Thoracic aorta (tissue), 2 donors: Measurements from ENCODE around the gene MYADML2. TPM values are rescaled to one million over a fixed set of nuclear protein-coding genes. Genes with fewer than 3 reads are reported as not detected.

Experiments used
- ATAC-seq: fragments of 150-250 bp; one replicate; pipeline ENCODE4 v1.8.0; 2017; ENCODE audit warnings: low read depth; ENCODE audit not compliant: insufficient number of reproducible peaks, low FRiP score
- DNase-seq: peaks from one replicate; pipeline ENCODE4 v3.0.0-alpha.2; 2020; ENCODE audit warnings: low spot score
- H3K27ac ChIP-seq, 2 donors: fragments of 200-600 bp; sonication (generic); 1 replicate in 1 of 2; 2 replicates in 1 of 2; pipeline ENCODE4 v1.5.1; 2016; ENCODE audit warnings: mild to moderate bottlenecking in 2 of 2, moderate library complexity in 2 of 2
- H3K27me3 ChIP-seq: fragments of 200-600 bp; sonication (generic); replicated peaks from 2 replicates; pipeline ENCODE4 v1.6.0; 2016; ENCODE audit warnings: mild to moderate bottlenecking; ENCODE audit not compliant: insufficient read depth
- H3K36me3 ChIP-seq: fragments of 200-600 bp; sonication (generic); one replicate; pipeline ENCODE4 v1.5.1; 2016
- H3K4me1 ChIP-seq, 2 donors: fragments of 200-600 bp; sonication (generic); 1 replicate in 1 of 2; 2 replicates in 1 of 2; pipeline versions ENCODE4 v1.5.1 to v1.6.0; 2016; ENCODE audit warnings: low read depth in 2 of 2, mild to moderate bottlenecking in 1 of 2; ENCODE audit not compliant: control insufficient read depth in 1 of 2
- H3K4me3 ChIP-seq: fragments of 200-600 bp; sonication (generic); 2 replicates; pipeline ENCODE4 v1.5.1; 2016; ENCODE audit warnings: mild to moderate bottlenecking
- H3K9me3 ChIP-seq: fragments of 200-600 bp; sonication (generic); 2 replicates; pipeline ENCODE4 v1.5.1; 2016
- CTCF ChIP-seq: fragments of 200-600 bp; sonication (generic); IDR thresholded peaks from one replicate; pipeline ENCODE4 v1.5.1; 2019; ENCODE audit warnings: antibody characterized with exemption
- total RNA-seq, 2 donors: library from RNA; depleted of rRNA; stranded (reverse); fragments of >200 nt; gene quantifications; one replicate each; pipeline versions ENCODE4 v1.1.0 to v1.2.3, GENCODE V29; 2016

The MYADML2 gene
- total RNA-seq, 2 donors from 2014 or later, result not detected

GRCh38 chr17:81910840-81911276 lies 36.2 kb downstream of the MYADML2 start:
- DNase-seq, result no peak
- ATAC-seq, result peak; percentile 4
- TF ChIP-seq CTCF, result no peak

GRCh38 chr17:81909966-81910839 lies 36.8 kb downstream of the MYADML2 start:
- peaks cover 6 to 13% of the 10 kb centered on the region in 2 donors for H3K4me1 ChIP-seq
- DNase-seq (no peak), ATAC-seq (no peak)
- peaks cover 28% of the 10 kb centered on the region for H3K36me3 ChIP-seq
- peak overlapping the region in 1 of 2 donors; percentile 19 for H3K27ac ChIP-seq
- no peaks in the 10 kb centered on the region for H3K27me3 ChIP-seq
- TF ChIP-seq CTCF, result no peak
- H3K9me3 ChIP-seq, result no peaks in the 10 kb centered on the region
- H3K4me3 ChIP-seq, result peak overlapping the region; percentile 81

More at GRCh38 chr17:81910840-81911276, 36.2 kb downstream of the MYADML2 start:
- Histone ChIP-seq H3K36me3 (peaks cover 28% of the 10 kb centered on the region), H3K9me3 (no peaks in the 10 kb centered on the region), H3K27me3 (no peaks in the 10 kb centered on the region), H3K27ac (peak overlapping the region in 1 of 2 donors; percentile 19), H3K4me3 (peak overlapping the region; percentile 81), H3K4me1 (peaks cover 6 to 13% of the 10 kb centered on the region in 2 donors)

GRCh38 chr17:81909231-81909630 lies 37.8 kb downstream of the MYADML2 start:
- no peak for TF ChIP-seq CTCF
- Histone ChIP-seq H3K4me3 (no peak overlapping the region), H3K9me3 (no peaks in the 10 kb centered on the region), H3K4me1 (peaks cover 6 to 13% of the 10 kb centered on the region in 2 donors), H3K36me3 (peaks cover 19% of the 10 kb centered on the region), H3K27me3 (no peaks in the 10 kb centered on the region), H3K27ac (no peak overlapping the region)
- DNase-seq, result no peak
- no peak for ATAC-seq

GRCh38 chr17:81908793-81909192 lies 38.2 kb downstream of the MYADML2 start:
- TF ChIP-seq CTCF, result no peak
- DNase-seq (no peak), ATAC-seq (no peak)
- H3K27me3 ChIP-seq, result no peaks in the 10 kb centered on the region
- H3K36me3 ChIP-seq, result peaks cover 15% of the 10 kb centered on the region
- H3K4me1 ChIP-seq, result peaks cover 6 to 13% of the 10 kb centered on the region in 2 donors
- no peaks in the 10 kb centered on the region for H3K9me3 ChIP-seq
- no peak overlapping the region for H3K4me3 ChIP-seq
- H3K27ac ChIP-seq, result no peak overlapping the region

GRCh38 chr17:81907219-81908145 lies 39.6 kb downstream of the MYADML2 start:
- DNase-seq, result no peak
- H3K4me3 ChIP-seq, result no peak overlapping the region
- no peaks in the 10 kb centered on the region for H3K9me3 ChIP-seq
- H3K4me1 ChIP-seq, result peaks cover 8 to 16% of the 10 kb centered on the region in 2 donors
- peaks cover 3% of the 10 kb centered on the region for H3K36me3 ChIP-seq
- no peak for ATAC-seq
- no peak overlapping the region for H3K27ac ChIP-seq
- no peaks in the 10 kb centered on the region for H3K27me3 ChIP-seq
- no peak for TF ChIP-seq CTCF
